Astrocyte of the spinal cord (primary cell): ENCODE data around the gene PIK3C2G.

Experiments
- DNase-seq: peaks from one replicate; pipeline ENCODE4 v3.0.0; 2011; ENCODE audit warnings: low read depth, low spot score
- H3K4me3 ChIP-seq: 2 replicates; pipeline ENCODE4 v1.5.1; 2011; ENCODE audit warnings: low read depth, mild to moderate bottlenecking, low read length, moderate library complexity
- CTCF ChIP-seq: IDR thresholded peaks from 2 replicates; pipeline ENCODE4 v1.5.1; 2012; ENCODE audit warnings: low read depth, mild to moderate bottlenecking, low read length, inconsistent platforms
- in situ Hi-C: cut with HindIII; loops from 2 replicates; pipeline ENCODE4 v1.10.0; 2017; ENCODE audit warnings: low sequenced_read_pairs

PIK3C2G gene

GRCh38 chr12:18327036-18327435 is 65.7 kb downstream of the PIK3C2G start:
- in situ Hi-C loops = no loop called here
- TF ChIP-seq CTCF = no peak
- H3K4me3 ChIP-seq = no peak overlapping the region
- no peak for DNase-seq

- H3K4me3 ChIP-seq = no peak overlapping the region
- DNase-seq = no peak
- in situ Hi-C loops = no loop called here
- TF ChIP-seq CTCF = no peak
These were observed 70.9 kb downstream of the PIK3C2G start for GRCh38 chr12:18332173-18332572.

GRCh38 chr12:18339633-18340032 is 78.3 kb downstream of the PIK3C2G start:
- in situ Hi-C loops = no loop called here
- H3K4me3 ChIP-seq = no peak overlapping the region
- TF ChIP-seq CTCF = no peak
- DNase-seq = no peak

- no peak for DNase-seq
- in situ Hi-C loops = no loop called here
- no peak for TF ChIP-seq CTCF
- no peak overlapping the region for H3K4me3 ChIP-seq
These were observed 78.9 kb downstream of the PIK3C2G start for GRCh38 chr12:18340186-18340585.

- in situ Hi-C loops = no loop called here
- no peak for DNase-seq
- no peak overlapping the region for H3K4me3 ChIP-seq
- no peak for TF ChIP-seq CTCF
These were observed 79.5 kb downstream of the PIK3C2G start for GRCh38 chr12:18340786-18341185.

- no peak for DNase-seq
- in situ Hi-C loops = no loop called here
- no peak overlapping the region for H3K4me3 ChIP-seq
- TF ChIP-seq CTCF = no peak
These were observed 82.4 kb downstream of the PIK3C2G start for GRCh38 chr12:18343708-18344107.
